Body of pancreas (tissue), 4 donors: ENCODE measurements around the gene MTA1. TPM values are rescaled to one million over a fixed set of nuclear protein-coding genes. Genes with fewer than 3 reads are reported as not detected.

Experiments used
- ATAC-seq: fragments of 150-250 bp; one replicate; pipeline ENCODE4 v1.9.1; 2016
- DNase-seq, 4 donors: peaks; one replicate each; pipeline ENCODE4 v3.0.0-alpha.2; 2019
- H3K27ac ChIP-seq, 4 donors: fragments of 200-600 bp; sonication (generic); 1 replicate in 3 of 4; 2 replicates in 1 of 4; pipeline versions ENCODE4 v1.5.1 to v1.6.1; 2016 to 2019; ENCODE audit warnings: mild to moderate bottlenecking in 1 of 4, mixed read lengths in 1 of 4, moderate library complexity in 1 of 4
- H3K27me3 ChIP-seq, 2 donors: fragments of 200-600 bp; sonication (generic); one replicate each; pipeline ENCODE4 v1.6.0; 2016; ENCODE audit warnings: mild to moderate bottlenecking in 1 of 2
- H3K36me3 ChIP-seq, 2 donors: fragments of 200-600 bp; sonication (generic); replicated peaks in 1 of 2; 2 replicates each; pipeline ENCODE4 v1.5.1; 2016; ENCODE audit warnings: low read depth in 2 of 2; ENCODE audit not compliant: insufficient read depth in 1 of 2
- H3K4me1 ChIP-seq: fragments of 200-600 bp; sonication (generic); one replicate; pipeline ENCODE4 v1.6.0; 2016
- H3K4me3 ChIP-seq, 2 donors: fragments of 200-600 bp; sonication (generic); 1 replicate in 1 of 2; 2 replicates in 1 of 2; pipeline ENCODE4 v1.5.1; 2016 to 2019
- H3K9me3 ChIP-seq, 3 donors: fragments of 200-600 bp; sonication (generic); 1 replicate in 2 of 3; 2 replicates in 1 of 3; pipeline ENCODE4 v1.5.1; 2016
- POLR2A ChIP-seq, 3 donors: fragments of 450-650 bp; IDR thresholded peaks; one replicate each; pipeline ENCODE4 v1.6.1; 2016; ENCODE audit warnings: antibody characterized with exemption in 3 of 3, mild to moderate bottlenecking in 2 of 3
- WGBS, 2 donors: methylation state at CpG; one replicate each; pipeline ENCODE4 v1.1.5; 2017; 5-methylcytosine and 5-hydroxymethylcytosine counted together
- intact Hi-C: fragments of 100-400 bp; cut with DNase I; formaldehyde crosslinking; loops from one replicate; pipeline ENCODE4 v1.15.1; 2023
- total RNA-seq, 2 donors: library from RNA; depleted of rRNA; stranded (reverse); fragments of >200 nt; gene quantifications; one replicate each; pipeline ENCODE4 v1.1.0, GENCODE V29; 2016
- TF ChIP-seq, protein P1 (sequence below), 7 experiments: fragments of 450-650 bp in 4 of 7; fragments of 200-600 bp in 3 of 7; sonication (generic) in 3 of 7; IDR thresholded peaks; one replicate each; pipeline ENCODE4 v1.5.1; 2016 to 2019; ENCODE audit warnings: antibody characterized with exemption in 7 of 7

The MTA1 gene
- total RNA-seq, 2 donors from 2014 or later, result 69.8 to 92.6 TPM

GRCh38 chr14:105445901-105446845 is 26.5 kb downstream of the MTA1 start:
- Histone ChIP-seq H3K4me3 (no peak overlapping the region), H3K27ac (no peak overlapping the region), H3K27me3 (no peaks in the 10 kb centered on the region), H3K4me1 (peaks cover 11% of the 10 kb centered on the region), H3K36me3 (peaks cover 0 to 2% of the 10 kb centered on the region in 2 donors), H3K9me3 (no peaks in the 10 kb centered on the region)
- no peak for TF ChIP-seq POLR2A (IDR thresholded peaks at IDR 0.05)
- intact Hi-C loops, result no loop called here
- 85 to 96% methylated on average over 3 to 26 of the region's 26 CpGs for WGBS, 2 donors
- DNase-seq (no peak), ATAC-seq (no peak)

GRCh38 chr14:105446971-105447370 is 27.3 kb downstream of the MTA1 start:
- DNase-seq, result no peak

GRCh38 chr14:105447651-105448640 is 28.3 kb downstream of the MTA1 start:
- TF ChIP-seq, protein P1, sequence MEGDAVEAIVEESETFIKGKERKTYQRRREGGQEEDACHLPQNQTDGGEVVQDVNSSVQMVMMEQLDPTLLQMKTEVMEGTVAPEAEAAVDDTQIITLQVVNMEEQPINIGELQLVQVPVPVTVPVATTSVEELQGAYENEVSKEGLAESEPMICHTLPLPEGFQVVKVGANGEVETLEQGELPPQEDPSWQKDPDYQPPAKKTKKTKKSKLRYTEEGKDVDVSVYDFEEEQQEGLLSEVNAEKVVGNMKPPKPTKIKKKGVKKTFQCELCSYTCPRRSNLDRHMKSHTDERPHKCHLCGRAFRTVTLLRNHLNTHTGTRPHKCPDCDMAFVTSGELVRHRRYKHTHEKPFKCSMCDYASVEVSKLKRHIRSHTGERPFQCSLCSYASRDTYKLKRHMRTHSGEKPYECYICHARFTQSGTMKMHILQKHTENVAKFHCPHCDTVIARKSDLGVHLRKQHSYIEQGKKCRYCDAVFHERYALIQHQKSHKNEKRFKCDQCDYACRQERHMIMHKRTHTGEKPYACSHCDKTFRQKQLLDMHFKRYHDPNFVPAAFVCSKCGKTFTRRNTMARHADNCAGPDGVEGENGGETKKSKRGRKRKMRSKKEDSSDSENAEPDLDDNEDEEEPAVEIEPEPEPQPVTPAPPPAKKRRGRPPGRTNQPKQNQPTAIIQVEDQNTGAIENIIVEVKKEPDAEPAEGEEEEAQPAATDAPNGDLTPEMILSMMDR (IDR thresholded peaks at IDR 0.05), result no peak
- TF ChIP-seq POLR2A (IDR thresholded peaks at IDR 0.05), result no peak
- intact Hi-C loops, result no loop called here

More at GRCh38 chr14:105446971-105447370, 27.3 kb downstream of the MTA1 start:
- Histone ChIP-seq H3K9me3 (no peaks in the 10 kb centered on the region), H3K36me3 (peaks cover 0 to 2% of the 10 kb centered on the region in 2 donors), H3K4me1 (peaks cover 11% of the 10 kb centered on the region), H3K4me3 (no peak overlapping the region), H3K27me3 (no peaks in the 10 kb centered on the region), H3K27ac (no peak overlapping the region)
- no peak for ATAC-seq
- 56 to 77% methylated on average over 4 to 10 of the region's 14 CpGs for WGBS, 2 donors
- intact Hi-C loops, result no loop called here
- TF ChIP-seq POLR2A (IDR thresholded peaks at IDR 0.05), result no peak
- TF ChIP-seq, protein P1 (IDR thresholded peaks at IDR 0.05), result no peak

DNA sequence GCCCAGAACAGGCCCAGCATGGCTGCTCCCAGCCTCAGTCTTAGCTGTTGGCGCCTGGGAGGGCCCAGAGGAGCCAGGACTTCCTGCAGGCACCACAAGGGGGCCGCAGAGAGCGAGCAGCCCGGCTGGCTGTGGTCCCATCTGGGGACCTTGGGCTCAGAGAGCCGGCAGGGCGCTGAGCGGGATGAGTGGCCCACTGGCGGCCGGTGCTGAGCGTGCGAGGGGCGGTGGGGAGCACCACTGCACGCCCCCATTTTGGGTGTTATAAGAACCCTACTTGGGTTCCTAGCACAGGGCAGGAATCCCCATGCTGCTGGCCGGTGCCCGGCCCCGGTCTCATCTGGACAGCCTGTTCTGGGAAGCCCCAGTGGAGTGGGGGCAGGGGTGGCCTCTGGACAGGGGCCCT is 29.1 kb downstream of the MTA1 start:
- peak; percentile 70 to 81 (median 76) for DNase-seq
- TF ChIP-seq, protein P1 (IDR thresholded peaks at IDR 0.05), result peak; percentile 84 to 96 (median 89)
- no peak for TF ChIP-seq POLR2A (IDR thresholded peaks at IDR 0.05)
- peak; percentile 91 for ATAC-seq
- Histone ChIP-seq H3K4me1 (peaks cover 11% of the 10 kb centered on the region), H3K36me3 (peaks cover 0 to 2% of the 10 kb centered on the region in 2 donors), H3K27me3 (no peaks in the 10 kb centered on the region), H3K27ac (no peak overlapping the region), H3K4me3 (no peak overlapping the region), H3K9me3 (no peaks in the 10 kb centered on the region)
- WGBS, 2 donors, result 31% methylated on average over 16 of the region's 16 CpGs; no CpG with 5 or more reads in 1 of the 2 donors
- intact Hi-C loops, result no loop called here

More at GRCh38 chr14:105447651-105448640, 28.3 kb downstream of the MTA1 start:
- no peaks in the 10 kb centered on the region for H3K27me3 ChIP-seq
- 77 to 85% methylated on average over 11 to 31 of the region's 31 CpGs for WGBS, 2 donors
- H3K4me1 ChIP-seq, result peaks cover 11% of the 10 kb centered on the region
- DNase-seq (no peak), ATAC-seq (peak; percentile 3)
- H3K36me3 ChIP-seq, result peaks cover 0 to 2% of the 10 kb centered on the region in 2 donors
- no peaks in the 10 kb centered on the region for H3K9me3 ChIP-seq
- no peak overlapping the region for H3K27ac ChIP-seq
- no peak overlapping the region for H3K4me3 ChIP-seq
